Body of pancreas (tissue), 4 donors: Measurements from ENCODE around the gene ANO10. TPM values are rescaled to one million over a fixed set of nuclear protein-coding genes. Genes with fewer than 3 reads are reported as not detected.

Experiments
- ATAC-seq: fragments of 150-250 bp; one replicate; pipeline ENCODE4 v1.9.1; 2016
- DNase-seq, 4 donors: peaks; one replicate each; pipeline ENCODE4 v3.0.0-alpha.2; 2019
- H3K27ac ChIP-seq, 4 donors: fragments of 200-600 bp; sonication (generic); 1 replicate in 3 of 4; 2 replicates in 1 of 4; pipeline versions ENCODE4 v1.5.1 to v1.6.1; 2016 to 2019; ENCODE audit warnings: mild to moderate bottlenecking in 1 of 4, mixed read lengths in 1 of 4, moderate library complexity in 1 of 4
- H3K27me3 ChIP-seq, 2 donors: fragments of 200-600 bp; sonication (generic); one replicate each; pipeline ENCODE4 v1.6.0; 2016; ENCODE audit warnings: mild to moderate bottlenecking in 1 of 2
- H3K36me3 ChIP-seq, 2 donors: fragments of 200-600 bp; sonication (generic); replicated peaks in 1 of 2; 2 replicates each; pipeline ENCODE4 v1.5.1; 2016; ENCODE audit warnings: low read depth in 2 of 2; ENCODE audit not compliant: insufficient read depth in 1 of 2
- H3K4me1 ChIP-seq: fragments of 200-600 bp; sonication (generic); one replicate; pipeline ENCODE4 v1.6.0; 2016
- H3K4me3 ChIP-seq, 2 donors: fragments of 200-600 bp; sonication (generic); 1 replicate in 1 of 2; 2 replicates in 1 of 2; pipeline ENCODE4 v1.5.1; 2016 to 2019
- H3K9me3 ChIP-seq, 3 donors: fragments of 200-600 bp; sonication (generic); 1 replicate in 2 of 3; 2 replicates in 1 of 3; pipeline ENCODE4 v1.5.1; 2016
- CTCF ChIP-seq, 7 experiments: fragments of 450-650 bp in 4 of 7; fragments of 200-600 bp in 3 of 7; sonication (generic) in 3 of 7; IDR thresholded peaks; one replicate each; pipeline ENCODE4 v1.5.1; 2016 to 2019; ENCODE audit warnings: antibody characterized with exemption in 7 of 7
- POLR2A ChIP-seq, 3 donors: fragments of 450-650 bp; IDR thresholded peaks; one replicate each; pipeline ENCODE4 v1.6.1; 2016; ENCODE audit warnings: antibody characterized with exemption in 3 of 3, mild to moderate bottlenecking in 2 of 3
- WGBS, 2 donors: methylation state at CpG; one replicate each; pipeline ENCODE4 v1.1.5; 2017; 5-methylcytosine and 5-hydroxymethylcytosine counted together
- intact Hi-C: fragments of 100-400 bp; cut with DNase I; formaldehyde crosslinking; loops from one replicate; pipeline ENCODE4 v1.15.1; 2023
- small RNA-seq: library from RNA; depleted of rRNA; stranded (forward); fragments of <200 nt; gene quantifications from one replicate; pipeline ENCODE3, GENCODE V24; 2016
- total RNA-seq, 2 donors: library from RNA; depleted of rRNA; stranded (reverse); fragments of >200 nt; gene quantifications; one replicate each; pipeline ENCODE4 v1.1.0, GENCODE V29; 2016

Gene ANO10
- total RNA-seq, 2 donors from 2014 or later: 14.3 to 16.2 TPM

GRCh38 chr3:43317461-43318316, 304.1 kb downstream of the ANO10 start:
- ATAC-seq (no peak), DNase-seq (no peak)
- 40 to 45% methylated on average over 8 of the region's 8 CpGs for WGBS, 2 donors
- no peaks in the 10 kb centered on the region for H3K27me3 ChIP-seq
- no peak for TF ChIP-seq POLR2A (IDR thresholded peaks at IDR 0.05)
- no peak for TF ChIP-seq CTCF (IDR thresholded peaks at IDR 0.05)
- H3K4me1 ChIP-seq: peaks cover 49% of the 10 kb centered on the region
- H3K4me3 ChIP-seq: no peak overlapping the region
- no peaks in the 10 kb centered on the region for H3K36me3 ChIP-seq
- peak overlapping the region in 3 of 4 donors; percentile 21 to 67 (median 27) for H3K27ac ChIP-seq
- intact Hi-C loops: no loop called here
- H3K9me3 ChIP-seq: no peaks in the 10 kb centered on the region

- H3K27ac ChIP-seq: peak overlapping the region in 3 of 4 donors; percentile 21 to 67 (median 27)
- intact Hi-C loops: no loop called here
- H3K4me3 ChIP-seq: no peak overlapping the region
- H3K9me3 ChIP-seq: no peaks in the 10 kb centered on the region
- no peak for DNase-seq
- 36 to 50% methylated on average over 4 of the region's 4 CpGs for WGBS, 2 donors
- H3K27me3 ChIP-seq: no peaks in the 10 kb centered on the region
- TF ChIP-seq POLR2A (IDR thresholded peaks at IDR 0.05) (no peak), CTCF (IDR thresholded peaks at IDR 0.05) (no peak)
- ATAC-seq: peak; percentile 55
- peaks cover 0 to 1% of the 10 kb centered on the region in 2 donors for H3K36me3 ChIP-seq
- peaks cover 49% of the 10 kb centered on the region for H3K4me1 ChIP-seq
Measured at GRCh38 chr3:43316783-43317460, 304.9 kb downstream of the ANO10 start.

Small RNA genes within 50 kb of the gene (small RNA-seq; reads per million reads assigned to genes)
- not detected for gene RF00019

Other genes starting within 250 kb of the ANO10 start
- gene ABHD5, start 68.9 kb upstream of the ANO10 start, total RNA-seq: 10 to 100 TPM; 14.8 to 21.8 TPM